Measurements from ENCODE around the gene SLC29A3.

SLC29A3 gene

GRCh38 chr10:71395621-71396020, 76.6 kb downstream of the SLC29A3 start:
- no peak for DNase-seq

- peak; percentile 14 for DNase-seq
Observed at GRCh38 chr10:71396084-71396710, 77.1 kb downstream of the SLC29A3 start.

GRCh38 chr10:71396711-71397295, 77.7 kb downstream of the SLC29A3 start, which contains the start of gene CDH23:
TSS of gene CDH23 (plus strand) at chr10:71396920. CDS start at chr10:71439832, 42,912 bp downstream.
- no peak for DNase-seq

- no peak for DNase-seq
Observed at GRCh38 chr10:71397296-71398212, 78.5 kb downstream of the SLC29A3 start.

- no peak for DNase-seq
Observed at GRCh38 chr10:71398976-71399375, 79.9 kb downstream of the SLC29A3 start.

- DNase-seq: no peak
Observed at GRCh38 chr10:71399946-71400345, 80.9 kb downstream of the SLC29A3 start.

- DNase-seq: no peak
Observed at GRCh38 chr10:71401056-71401455, 82.0 kb downstream of the SLC29A3 start.

GRCh38 chr10:71402005-71402404, 82.9 kb downstream of the SLC29A3 start:
- no peak for DNase-seq

- DNase-seq: no peak
Observed at GRCh38 chr10:71404503-71405295, 85.6 kb downstream of the SLC29A3 start.

- no peak for DNase-seq
Observed at GRCh38 chr10:71406878-71407277, 87.8 kb downstream of the SLC29A3 start.

GRCh38 chr10:71408436-71409225, 89.6 kb downstream of the SLC29A3 start:
- DNase-seq: no peak

- no peak for DNase-seq
Observed at GRCh38 chr10:71409516-71410104, 90.6 kb downstream of the SLC29A3 start.
